ENCODE data around the gene ZNF780A.
"Not testable (repeated sequence)": the region's sequence is repeated elsewhere in the genome, so short reads cannot be mapped to it uniquely, and the experiment has no call there.

- not testable (repeated sequence) for TF ChIP-seq CTCF, POLR2A, POLR2AphosphoS5 (IDR thresholded peaks at IDR 0.05)
Observed at GRCh38 chr19:40114119-40114518, 23.4 kb upstream of the ZNF780A start.

Measured in upper lobe of left lung (tissue), 4 donors.